Measurements from ENCODE around the gene OR2AP1.
"Not testable (repeated sequence)": the region's sequence is repeated elsewhere in the genome, so short reads cannot be mapped to it uniquely, and the experiment has no call there.

OR2AP1 gene

DNA sequence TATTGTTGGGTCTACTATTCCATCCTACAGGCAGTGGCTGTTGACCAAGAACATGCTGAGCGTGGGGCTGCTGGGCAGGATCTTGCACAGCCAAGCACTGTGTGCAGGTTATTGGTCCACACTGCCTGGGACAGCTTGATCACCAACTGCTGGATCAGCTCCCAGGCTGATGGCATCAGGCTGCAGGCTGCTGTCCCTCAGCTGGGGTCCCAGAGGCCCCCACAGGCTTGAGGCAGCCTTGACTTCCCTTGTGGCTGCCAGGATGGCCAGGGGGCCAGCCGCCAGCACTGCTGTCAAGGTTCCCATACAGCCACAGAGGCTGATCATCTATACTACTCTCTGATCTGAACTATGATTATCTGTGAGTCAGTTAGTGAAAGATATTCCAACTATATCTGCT, 9.8 kb downstream of the OR2AP1 start:
- Histone ChIP-seq H3K27me3 (ENCODE audit: insufficient read depth, poor library complexity, severe bottlenecking) (peaks cover 4% of the 10 kb centered on the region), H3K9me3 (ENCODE audit: severe bottlenecking) (no peaks in the 10 kb centered on the region), H3K4me3 (ENCODE audit: severe bottlenecking) (no peak overlapping the region), H3K27ac (ENCODE audit: poor library complexity, severe bottlenecking) (no peak overlapping the region), H3K36me3 (ENCODE audit: low read depth) (no peaks in the 10 kb centered on the region), H3K4me1 (ENCODE audit: insufficient read depth, poor library complexity, severe bottlenecking) (no peaks in the 10 kb centered on the region)
- ATAC-seq (ENCODE audit: low read depth) (no peak), DNase-seq (ENCODE audit: low spot score) (no peak)
- no peak for TF ChIP-seq CTCF (IDR thresholded peaks at IDR 0.05; ENCODE audit: poor library complexity, severe bottlenecking)

DNA sequence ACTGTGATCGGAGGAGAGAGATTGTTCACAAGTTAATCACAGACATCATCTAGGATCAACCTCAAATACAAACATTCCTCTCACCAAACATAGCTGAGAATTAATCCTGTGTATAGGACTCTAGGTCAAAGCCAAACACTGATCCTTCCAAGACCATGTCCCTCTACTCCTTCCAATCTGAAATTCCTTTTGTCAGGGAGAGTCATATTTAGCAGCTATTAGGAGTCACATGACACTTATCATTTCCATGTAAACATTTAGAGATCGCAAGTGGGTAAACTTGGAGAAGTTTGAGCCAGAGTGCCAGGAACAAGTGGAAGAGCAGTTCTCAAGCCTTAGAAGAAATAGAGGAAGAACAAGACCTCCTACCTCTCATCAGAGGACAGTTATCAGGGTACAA, 13.5 kb downstream of the OR2AP1 start:
- DNase-seq (ENCODE audit: low spot score) (no peak), ATAC-seq (ENCODE audit: low read depth) (no peak)
- H3K4me3 ChIP-seq (ENCODE audit: severe bottlenecking): no peak overlapping the region
- H3K27ac ChIP-seq (ENCODE audit: poor library complexity, severe bottlenecking): no peak overlapping the region
- no peaks in the 10 kb centered on the region for H3K4me1 ChIP-seq (ENCODE audit: insufficient read depth, poor library complexity, severe bottlenecking)
- H3K36me3 ChIP-seq (ENCODE audit: low read depth): no peaks in the 10 kb centered on the region
- H3K27me3 ChIP-seq (ENCODE audit: insufficient read depth, poor library complexity, severe bottlenecking): peaks cover 7% of the 10 kb centered on the region
- no peaks in the 10 kb centered on the region for H3K9me3 ChIP-seq (ENCODE audit: severe bottlenecking)
- no peak for TF ChIP-seq CTCF (IDR thresholded peaks at IDR 0.05; ENCODE audit: poor library complexity, severe bottlenecking)

DNA sequence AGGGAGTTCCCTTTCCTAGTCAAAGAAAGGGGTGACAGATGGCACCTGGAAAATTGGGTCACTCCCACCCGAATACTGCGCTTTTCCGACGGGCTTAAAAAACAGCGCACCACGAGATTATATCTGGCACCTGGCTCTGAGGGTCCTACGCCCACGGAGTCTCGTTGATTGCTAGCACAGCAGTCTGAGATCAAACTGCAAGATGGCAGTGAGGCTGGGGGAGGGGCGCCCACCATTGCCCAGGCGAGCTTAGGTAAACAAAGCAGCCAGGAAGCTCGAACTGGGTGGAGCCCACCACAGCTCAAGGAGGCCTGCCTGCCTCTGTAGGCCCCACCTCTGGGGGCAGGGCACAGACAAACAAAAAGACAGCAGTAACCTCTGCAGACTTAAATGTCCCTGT, 17.9 kb downstream of the OR2AP1 start:
- H3K27me3 ChIP-seq (ENCODE audit: insufficient read depth, poor library complexity, severe bottlenecking); H3K9me3 ChIP-seq (ENCODE audit: severe bottlenecking); H3K27ac ChIP-seq (ENCODE audit: poor library complexity, severe bottlenecking); ATAC-seq (ENCODE audit: low read depth); DNase-seq (ENCODE audit: low spot score); H3K36me3 ChIP-seq (ENCODE audit: low read depth); H3K4me1 ChIP-seq (ENCODE audit: insufficient read depth, poor library complexity, severe bottlenecking); H3K4me3 ChIP-seq (ENCODE audit: severe bottlenecking): not testable (repeated sequence)

GRCh38 chr12:55607821-55608594, 35.7 kb downstream of the OR2AP1 start:
- no peaks in the 10 kb centered on the region for H3K36me3 ChIP-seq (ENCODE audit: low read depth)
- peaks cover 9% of the 10 kb centered on the region for H3K27me3 ChIP-seq (ENCODE audit: insufficient read depth, poor library complexity, severe bottlenecking)
- no peak for DNase-seq (ENCODE audit: low spot score)

GRCh38 chr12:55610598-55610997, 38.3 kb downstream of the OR2AP1 start:
- TF ChIP-seq CTCF (IDR thresholded peaks at IDR 0.05; ENCODE audit: poor library complexity, severe bottlenecking): no peak
- Histone ChIP-seq H3K36me3 (ENCODE audit: low read depth) (no peaks in the 10 kb centered on the region), H3K27ac (ENCODE audit: poor library complexity, severe bottlenecking) (no peak overlapping the region), H3K4me1 (ENCODE audit: insufficient read depth, poor library complexity, severe bottlenecking) (peaks cover 5% of the 10 kb centered on the region), H3K9me3 (ENCODE audit: severe bottlenecking) (no peaks in the 10 kb centered on the region), H3K27me3 (ENCODE audit: insufficient read depth, poor library complexity, severe bottlenecking) (peaks cover 9% of the 10 kb centered on the region), H3K4me3 (ENCODE audit: severe bottlenecking) (no peak overlapping the region)
- no peak for DNase-seq (ENCODE audit: low spot score)
- no peak for ATAC-seq (ENCODE audit: low read depth)

More at GRCh38 chr12:55607821-55608594, 35.7 kb downstream of the OR2AP1 start:
- TF ChIP-seq CTCF (IDR thresholded peaks at IDR 0.05; ENCODE audit: poor library complexity, severe bottlenecking): no peak
- Histone ChIP-seq H3K9me3 (ENCODE audit: severe bottlenecking) (no peaks in the 10 kb centered on the region), H3K4me3 (ENCODE audit: severe bottlenecking) (no peak overlapping the region), H3K4me1 (ENCODE audit: insufficient read depth, poor library complexity, severe bottlenecking) (peaks cover 5% of the 10 kb centered on the region), H3K27ac (ENCODE audit: poor library complexity, severe bottlenecking) (no peak overlapping the region)
- peak; percentile 71 for ATAC-seq (ENCODE audit: low read depth)

All from RWPE2 (cell line).